Skeletal muscle cell (primary cell): ENCODE measurements around the gene ZFP69B.
A peak's percentile ranks its signal among the peaks of the same experiment; 100 is the strongest.

Experiments
- DNase-seq: peaks from one replicate; pipeline ENCODE4 v3.0.0-alpha.2; 2010; ENCODE audit warnings: low read depth
- H3K4me3 ChIP-seq: 2 replicates; pipeline ENCODE4 v1.5.1; 2011; ENCODE audit warnings: low read depth, mild to moderate bottlenecking, control low read depth, low read length, moderate library complexity

Gene ZFP69B

GRCh38 chr1:40449684-40450494 is at the start of gene ZFP69B:
Gene ZFP69B, plus strand, starts transcription at chr1:40450476. Its CDS starts 486 bp downstream, at chr1:40450962.
- H3K4me3 ChIP-seq, result peak within 1 kb of the TSS; percentile 78
- DNase-seq, result peak; percentile 77

DNA sequence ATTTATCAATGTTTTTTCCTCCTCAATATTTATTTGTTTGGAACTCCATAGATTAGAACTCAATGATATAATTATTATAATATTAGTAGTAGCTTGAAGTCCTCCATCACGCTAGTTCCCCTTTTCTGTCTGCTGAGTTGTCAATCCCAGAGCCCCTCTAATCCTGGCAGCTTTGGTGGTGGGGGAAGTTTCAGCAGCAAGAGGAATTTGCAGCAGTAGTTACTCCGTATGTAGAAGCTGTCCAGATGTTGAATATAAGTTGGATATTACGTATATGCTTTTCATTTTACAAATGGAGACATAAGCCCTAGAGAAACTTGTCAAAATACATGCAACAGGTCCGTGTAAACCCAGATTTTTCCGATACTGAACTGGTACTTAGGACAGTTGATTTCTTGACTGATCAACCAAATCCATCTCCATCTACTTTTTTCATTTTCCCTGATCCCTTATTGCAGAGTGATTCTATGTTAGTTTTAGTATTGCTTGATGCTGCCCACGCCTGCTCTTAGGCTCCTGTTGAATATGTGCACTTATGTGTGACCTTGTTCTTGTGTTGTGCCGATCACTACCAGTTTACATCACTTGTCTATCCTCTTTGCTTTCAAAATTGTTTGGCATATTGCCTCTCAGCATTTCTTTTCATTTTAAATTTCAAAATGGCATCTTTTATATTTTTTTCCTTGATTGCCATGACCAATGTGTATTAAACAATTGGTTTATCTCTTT is 48.6 kb upstream of the ZFP69B start:
- no peak for DNase-seq
- no peak overlapping the region for H3K4me3 ChIP-seq

- H3K4me3 ChIP-seq, result no peak overlapping the region
Observed at GRCh38 chr1:40404670-40405462, 45.4 kb upstream of the ZFP69B start.

GRCh38 chr1:40405812-40406211 is 44.5 kb upstream of the ZFP69B start:
- H3K4me3 ChIP-seq, result no peak overlapping the region
- DNase-seq, result no peak

More at GRCh38 chr1:40404670-40405462, 45.4 kb upstream of the ZFP69B start:
- DNase-seq, result no peak

- DNase-seq, result no peak
Observed at GRCh38 chr1:40407453-40407852, 42.8 kb upstream of the ZFP69B start.

GRCh38 chr1:40409467-40409866 is 40.8 kb upstream of the ZFP69B start:
- H3K4me3 ChIP-seq, result no peak overlapping the region
- DNase-seq, result no peak

More at GRCh38 chr1:40407453-40407852, 42.8 kb upstream of the ZFP69B start:
- H3K4me3 ChIP-seq, result no peak overlapping the region

DNA sequence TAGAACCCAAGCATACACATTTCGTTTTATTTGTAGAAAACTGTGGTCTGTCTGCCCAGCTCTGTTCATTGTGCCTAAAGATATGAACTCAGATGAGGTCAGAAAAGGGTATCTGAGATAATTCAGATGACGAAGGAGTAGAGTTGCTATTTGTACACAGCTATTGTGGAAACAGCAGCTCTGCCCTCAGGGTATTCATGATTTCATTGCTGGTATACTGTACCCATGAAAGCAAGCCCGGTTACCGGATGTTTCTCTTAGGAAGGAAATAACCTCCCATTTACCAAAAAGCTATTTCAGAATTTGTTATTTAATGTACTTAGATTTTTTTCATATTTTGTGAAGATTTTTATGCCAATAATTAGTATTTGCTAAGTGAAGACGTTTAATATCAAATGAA is 39.0 kb upstream of the ZFP69B start:
- no peak overlapping the region for H3K4me3 ChIP-seq
- no peak for DNase-seq

DNA sequence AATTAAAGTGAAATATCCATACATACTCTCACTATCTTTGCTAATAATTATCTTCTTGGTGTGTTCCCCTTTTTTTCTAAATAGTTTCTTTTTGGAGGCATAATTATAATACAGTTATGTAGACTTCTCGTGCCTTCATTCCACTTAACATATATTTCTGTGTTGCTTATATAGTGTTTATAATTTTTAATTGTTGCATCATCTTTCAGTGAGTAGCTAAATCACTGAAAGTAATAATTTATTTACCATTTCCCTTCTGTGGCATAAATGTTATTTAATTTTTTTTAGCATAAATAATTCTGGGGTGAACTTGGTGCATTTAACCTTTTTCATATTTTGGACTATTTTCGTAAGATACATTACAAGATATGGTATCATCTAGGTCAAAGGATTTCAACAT is 38.4 kb upstream of the ZFP69B start:
- no peak for DNase-seq
- no peak overlapping the region for H3K4me3 ChIP-seq

GRCh38 chr1:40413527-40414252 is 36.6 kb upstream of the ZFP69B start:
- no peak for DNase-seq
- H3K4me3 ChIP-seq, result no peak overlapping the region

- no peak for DNase-seq
- no peak overlapping the region for H3K4me3 ChIP-seq
Observed at GRCh38 chr1:40414331-40414730, 35.9 kb upstream of the ZFP69B start.

- H3K4me3 ChIP-seq, result no peak overlapping the region
- no peak for DNase-seq
Observed at GRCh38 chr1:40416709-40417108, 33.6 kb upstream of the ZFP69B start.

- peak; percentile 9 for DNase-seq
- no peak overlapping the region for H3K4me3 ChIP-seq
Observed at GRCh38 chr1:40421431-40422384, 28.6 kb upstream of the ZFP69B start.

- no peak overlapping the region for H3K4me3 ChIP-seq
- no peak for DNase-seq
Observed at GRCh38 chr1:40422630-40423263, 27.5 kb upstream of the ZFP69B start.

DNA sequence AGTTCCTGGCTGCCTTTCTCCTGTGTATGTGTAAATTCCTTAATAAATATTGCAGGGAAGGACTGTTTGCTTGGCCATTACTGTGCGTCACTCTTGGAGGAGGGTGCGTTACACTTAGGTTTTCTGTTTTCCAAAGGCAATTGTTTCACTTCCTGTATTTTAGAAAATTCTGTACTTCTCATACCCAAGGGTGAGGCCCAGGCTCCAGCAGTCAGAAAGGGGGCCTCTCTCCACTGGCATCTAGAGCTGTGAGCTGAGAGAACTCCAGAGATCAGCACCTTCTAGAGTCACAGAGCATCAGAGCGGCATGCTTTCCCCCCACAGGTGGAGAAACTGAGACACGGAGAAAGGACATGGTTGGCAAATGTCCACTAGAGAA is 27.0 kb upstream of the ZFP69B start:
- H3K4me3 ChIP-seq, result no peak overlapping the region
- no peak for DNase-seq

GRCh38 chr1:40423951-40424618 is 26.2 kb upstream of the ZFP69B start:
- no peak for DNase-seq
- H3K4me3 ChIP-seq, result no peak overlapping the region

GRCh38 chr1:40425198-40425597 is 25.1 kb upstream of the ZFP69B start:
- DNase-seq, result no peak

GRCh38 chr1:40431385-40431784 is 18.9 kb upstream of the ZFP69B start:
- no peak overlapping the region for H3K4me3 ChIP-seq
- DNase-seq, result no peak

More at GRCh38 chr1:40425198-40425597, 25.1 kb upstream of the ZFP69B start:
- no peak overlapping the region for H3K4me3 ChIP-seq
